Activated T-cell treated with anti-CD3 and anti-CD28 coated beads, Interleukin-2, amount 50 U/mL, for 4 hours (primary cell): Measurements from ENCODE around the gene MAP6. TPM values are rescaled to one million over a fixed set of nuclear protein-coding genes. Genes with fewer than 3 reads are reported as not detected.

Experiments used
- ATAC-seq, 2 donors: fragments of 200-7000 bp; cut with Tn5 transposase; one replicate each; pipeline ENCODE4 v1.10.0; 2021
- DNase-seq: peaks from one replicate; pipeline ENCODE4 v3.0.0-alpha.2; 2020
- H3K27me3 Mint-ChIP-seq: one replicate; pipeline ENCODE4 v1.8.0; 2021; ENCODE audit warnings: low read depth, mixed read lengths
- H3K36me3 Mint-ChIP-seq: one replicate; pipeline ENCODE4 v1.8.0; 2022; ENCODE audit warnings: mixed read lengths; ENCODE audit not compliant: insufficient read depth
- H3K4me1 Mint-ChIP-seq: one replicate; pipeline ENCODE4 v1.8.0; 2021; ENCODE audit warnings: low read depth, mixed read lengths
- H3K4me3 Mint-ChIP-seq: one replicate; pipeline ENCODE4 v1.8.0; 2021; ENCODE audit warnings: mild to moderate bottlenecking, moderate library complexity, mixed read lengths
- H3K9me3 Mint-ChIP-seq: one replicate; pipeline ENCODE4 v1.8.0; 2021; ENCODE audit warnings: mixed read lengths
- total RNA-seq, 3 donors: library from RNA; stranded (reverse); gene quantifications; one replicate each; pipeline ENCODE4 v1.2.1, GENCODE V29; 2021

Gene MAP6
- total RNA-seq, 3 donors from 2014 or later = not detected

DNA sequence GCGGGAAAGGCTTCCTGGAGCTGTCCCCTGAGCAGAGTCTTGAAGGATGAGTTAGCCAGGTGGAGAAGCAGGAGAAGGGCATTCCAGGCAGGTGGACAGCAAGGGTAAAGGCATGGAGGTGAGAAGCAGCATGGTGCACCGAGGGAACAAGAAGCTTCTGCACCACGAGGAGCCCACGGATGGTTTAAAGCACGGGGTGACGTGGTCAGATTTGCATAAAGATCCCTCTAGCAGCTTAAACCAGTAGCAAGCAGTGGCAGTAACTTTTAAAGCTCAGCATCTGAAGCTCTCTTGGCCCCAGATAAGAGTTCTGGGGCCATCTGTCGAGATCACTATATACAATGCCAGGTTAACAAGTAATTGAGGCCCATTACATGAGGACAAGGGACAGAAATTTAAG is 69.9 kb downstream of the MAP6 start:
- ATAC-seq (no peak), DNase-seq (no peak)
- no peaks in the 10 kb centered on the region for H3K9me3 Mint-ChIP-seq
- no peaks in the 10 kb centered on the region for H3K36me3 Mint-ChIP-seq
- H3K27me3 Mint-ChIP-seq = peaks cover 2% of the 10 kb centered on the region
- no peaks in the 10 kb centered on the region for H3K4me1 Mint-ChIP-seq
- no peak overlapping the region for H3K4me3 Mint-ChIP-seq

DNA sequence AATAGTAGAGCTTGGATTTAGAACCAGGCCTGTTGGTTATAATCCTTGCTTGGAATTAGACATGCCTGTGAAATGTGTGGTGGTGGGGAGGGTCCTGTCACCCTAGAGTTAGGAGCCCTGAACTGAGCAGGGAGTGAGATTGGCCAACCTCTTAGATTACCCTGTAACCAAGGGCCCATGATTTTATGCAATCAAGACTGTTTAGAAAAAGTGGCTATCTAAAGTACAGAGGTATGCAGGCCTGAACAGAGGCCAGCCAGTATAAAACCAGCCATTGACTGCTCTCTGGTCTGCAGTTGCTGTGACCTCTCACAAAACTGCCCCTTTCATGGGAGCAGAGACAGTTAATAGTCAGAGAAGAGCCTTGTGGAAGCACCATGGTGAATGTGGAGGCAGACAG is 70.6 kb downstream of the MAP6 start:
- no peaks in the 10 kb centered on the region for H3K36me3 Mint-ChIP-seq
- DNase-seq (no peak), ATAC-seq (no peak)
- no peaks in the 10 kb centered on the region for H3K9me3 Mint-ChIP-seq
- no peak overlapping the region for H3K4me3 Mint-ChIP-seq
- H3K4me1 Mint-ChIP-seq = no peaks in the 10 kb centered on the region
- peaks cover 2% of the 10 kb centered on the region for H3K27me3 Mint-ChIP-seq

DNA sequence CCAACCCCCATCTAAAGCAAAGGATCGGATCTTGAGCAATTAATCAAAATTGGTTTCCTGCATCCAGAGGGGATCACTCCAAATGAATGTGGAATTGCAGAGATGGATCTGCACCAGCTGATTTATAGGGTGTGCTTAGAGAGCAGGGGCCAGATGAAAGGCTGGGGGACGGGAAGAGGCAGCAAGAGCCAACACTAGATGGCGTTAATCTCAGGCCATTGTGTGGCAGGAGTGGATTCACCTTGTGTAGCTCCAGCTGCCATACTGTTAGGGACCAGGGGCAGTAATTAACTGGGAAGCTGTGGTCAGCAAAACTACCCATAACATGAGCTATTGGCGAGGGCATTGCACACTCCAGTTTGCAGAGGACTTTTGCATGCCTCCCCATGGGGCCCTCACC is 71.2 kb downstream of the MAP6 start:
- no peak overlapping the region for H3K4me3 Mint-ChIP-seq
- no peaks in the 10 kb centered on the region for H3K27me3 Mint-ChIP-seq
- no peaks in the 10 kb centered on the region for H3K9me3 Mint-ChIP-seq
- ATAC-seq = no peak
- no peak for DNase-seq
- no peaks in the 10 kb centered on the region for H3K36me3 Mint-ChIP-seq
- peaks cover 5% of the 10 kb centered on the region for H3K4me1 Mint-ChIP-seq

DNA sequence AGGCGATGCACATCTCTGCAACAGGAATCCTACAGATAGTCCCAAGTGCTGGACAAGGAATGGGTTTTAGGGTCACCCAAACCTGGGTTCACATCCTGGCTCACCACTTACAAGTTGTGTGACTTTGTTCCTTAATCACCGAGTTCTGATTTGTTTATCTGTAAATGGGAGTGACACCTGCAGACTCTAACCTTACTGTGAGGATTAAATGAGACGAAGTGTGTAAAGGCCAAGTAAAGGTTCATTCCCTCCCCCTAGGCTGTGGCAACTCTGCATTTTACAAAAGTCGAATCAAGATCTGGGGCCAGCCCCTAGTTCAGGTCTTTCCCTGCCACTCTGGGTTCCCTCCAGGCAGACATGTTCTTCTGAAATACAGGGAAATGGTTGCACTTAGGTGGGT is 71.9 kb downstream of the MAP6 start:
- Mint-ChIP-seq H3K27me3 (no peaks in the 10 kb centered on the region), H3K4me3 (no peak overlapping the region), H3K9me3 (no peaks in the 10 kb centered on the region), H3K4me1 (peaks cover 12% of the 10 kb centered on the region), H3K36me3 (no peaks in the 10 kb centered on the region)
- DNase-seq (no peak), ATAC-seq (no peak)

DNA sequence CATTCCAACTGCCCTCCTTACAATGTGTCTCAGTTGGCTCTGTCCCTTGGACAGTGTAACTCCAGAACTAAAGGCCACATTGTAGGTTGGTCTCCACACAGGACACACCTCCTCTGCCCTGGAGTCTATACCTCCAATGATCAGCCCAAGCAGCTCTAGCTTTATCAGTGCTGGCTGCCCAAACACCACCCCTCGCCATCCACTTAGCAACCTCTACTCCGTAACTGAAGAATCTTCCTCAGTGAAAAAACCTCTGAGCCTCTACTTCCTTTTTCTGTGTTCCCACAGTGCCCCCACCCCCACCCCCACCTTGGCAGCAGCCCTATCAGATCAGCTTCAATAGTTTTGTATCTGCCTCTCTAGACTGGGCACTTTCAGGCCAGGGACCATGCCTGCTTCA is 73.4 kb downstream of the MAP6 start:
- no peaks in the 10 kb centered on the region for H3K36me3 Mint-ChIP-seq
- H3K9me3 Mint-ChIP-seq = no peaks in the 10 kb centered on the region
- DNase-seq (no peak), ATAC-seq (no peak)
- no peaks in the 10 kb centered on the region for H3K27me3 Mint-ChIP-seq
- peaks cover 13% of the 10 kb centered on the region for H3K4me1 Mint-ChIP-seq
- H3K4me3 Mint-ChIP-seq = no peak overlapping the region

DNA sequence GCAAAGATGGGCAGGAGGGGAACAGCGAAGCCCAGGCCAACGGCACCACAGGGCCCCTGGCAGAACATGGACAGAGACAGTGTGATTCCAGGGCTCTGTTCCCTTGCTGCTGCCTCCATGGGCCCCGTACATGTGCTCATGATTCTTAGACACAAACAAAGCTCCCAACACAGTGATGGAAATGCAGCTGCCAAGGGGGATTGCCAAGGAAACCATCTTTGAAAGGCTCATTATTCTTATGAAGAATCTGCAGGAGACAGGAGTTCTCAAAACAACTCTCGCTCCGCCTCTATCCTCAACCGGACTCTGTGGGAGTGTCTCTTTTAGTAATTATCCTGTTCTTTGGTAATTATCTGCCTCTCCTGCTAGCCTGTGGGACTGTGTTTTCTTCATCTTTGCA is 74.6 kb downstream of the MAP6 start:
- Mint-ChIP-seq H3K4me3 (no peak overlapping the region), H3K9me3 (no peaks in the 10 kb centered on the region), H3K36me3 (no peaks in the 10 kb centered on the region), H3K27me3 (no peaks in the 10 kb centered on the region), H3K4me1 (peaks cover 13% of the 10 kb centered on the region)
- DNase-seq (no peak), ATAC-seq (no peak)

DNA sequence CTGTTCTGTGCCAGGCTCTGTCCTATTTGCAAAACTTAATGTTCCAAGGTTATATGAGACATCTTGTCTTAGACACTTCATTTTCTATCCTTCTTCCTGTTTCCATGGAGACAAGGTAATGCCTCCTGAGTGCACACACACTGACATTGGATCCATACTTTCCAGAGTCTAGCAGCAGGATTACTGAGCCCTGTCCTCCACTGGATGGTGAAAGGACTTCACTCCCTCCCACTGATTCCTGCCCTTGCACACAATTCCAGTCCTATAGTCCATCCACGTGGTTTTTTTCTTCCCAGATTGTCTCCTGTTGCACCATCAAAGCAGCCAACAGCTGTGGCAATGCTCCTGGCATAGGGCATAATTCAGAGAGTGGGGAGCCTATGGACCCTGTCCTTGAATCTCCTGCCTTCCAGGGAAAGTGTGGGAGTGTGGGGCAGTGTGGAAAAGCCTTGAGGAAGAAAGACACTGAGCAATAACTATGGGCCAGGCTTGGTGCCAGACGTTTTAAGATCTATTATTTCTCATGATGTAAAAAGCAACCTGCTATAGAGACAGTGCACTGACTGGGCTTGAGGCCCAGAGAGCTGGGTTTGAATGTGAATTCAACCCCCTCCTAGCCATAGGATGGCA is 75.4 kb downstream of the MAP6 start:
- Mint-ChIP-seq H3K27me3 (no peaks in the 10 kb centered on the region), H3K4me3 (no peak overlapping the region), H3K4me1 (peaks cover 13% of the 10 kb centered on the region), H3K36me3 (no peaks in the 10 kb centered on the region), H3K9me3 (no peaks in the 10 kb centered on the region)
- no peak for ATAC-seq
- DNase-seq = no peak

DNA sequence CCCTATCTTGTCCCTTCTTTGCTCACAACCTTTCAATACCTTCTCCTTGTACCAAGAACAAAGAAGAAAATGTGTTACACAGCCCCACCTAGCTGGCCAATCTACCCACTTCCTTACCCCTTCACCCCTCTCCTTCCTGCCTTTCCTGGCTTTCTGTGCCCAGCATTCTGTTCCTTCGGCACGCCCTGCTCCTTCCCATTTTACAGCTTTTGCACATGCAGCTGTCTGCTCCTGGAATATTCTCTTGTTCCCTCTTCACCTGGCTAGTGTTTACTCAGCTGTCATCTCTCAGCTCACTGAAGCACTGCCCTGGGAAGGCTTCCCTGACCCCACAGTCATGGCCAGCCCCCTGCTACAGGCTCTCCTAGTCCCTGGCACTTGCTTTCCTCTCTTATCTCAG is 76.1 kb downstream of the MAP6 start:
- H3K36me3 Mint-ChIP-seq = no peaks in the 10 kb centered on the region
- ATAC-seq (no peak), DNase-seq (no peak)
- H3K4me1 Mint-ChIP-seq = peaks cover 13% of the 10 kb centered on the region
- no peaks in the 10 kb centered on the region for H3K9me3 Mint-ChIP-seq
- no peak overlapping the region for H3K4me3 Mint-ChIP-seq
- no peaks in the 10 kb centered on the region for H3K27me3 Mint-ChIP-seq

DNA sequence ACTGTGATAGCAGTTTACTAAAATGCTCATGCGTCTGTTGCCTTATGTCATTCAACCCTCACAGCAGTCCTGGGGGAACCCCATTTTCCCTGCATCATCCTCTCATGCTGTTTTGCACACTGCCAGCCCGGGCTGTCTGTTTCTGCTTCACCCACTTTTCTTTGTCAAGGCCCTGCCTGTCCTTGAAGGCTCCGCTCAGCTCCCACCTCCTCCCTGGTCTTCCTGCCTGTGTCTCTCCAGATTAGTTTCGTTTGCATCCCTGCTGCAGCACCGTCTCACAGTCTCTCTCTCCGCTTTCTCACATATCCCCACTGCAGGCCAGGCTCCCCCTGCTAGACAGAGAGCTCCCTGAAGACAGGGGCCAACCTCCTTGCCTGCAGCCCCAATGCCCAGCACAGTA is 76.9 kb downstream of the MAP6 start:
- H3K27me3 Mint-ChIP-seq = no peaks in the 10 kb centered on the region
- ATAC-seq = no peak
- no peak for DNase-seq
- no peaks in the 10 kb centered on the region for H3K36me3 Mint-ChIP-seq
- H3K4me1 Mint-ChIP-seq = peaks cover 13% of the 10 kb centered on the region
- no peaks in the 10 kb centered on the region for H3K9me3 Mint-ChIP-seq
- H3K4me3 Mint-ChIP-seq = no peak overlapping the region

DNA sequence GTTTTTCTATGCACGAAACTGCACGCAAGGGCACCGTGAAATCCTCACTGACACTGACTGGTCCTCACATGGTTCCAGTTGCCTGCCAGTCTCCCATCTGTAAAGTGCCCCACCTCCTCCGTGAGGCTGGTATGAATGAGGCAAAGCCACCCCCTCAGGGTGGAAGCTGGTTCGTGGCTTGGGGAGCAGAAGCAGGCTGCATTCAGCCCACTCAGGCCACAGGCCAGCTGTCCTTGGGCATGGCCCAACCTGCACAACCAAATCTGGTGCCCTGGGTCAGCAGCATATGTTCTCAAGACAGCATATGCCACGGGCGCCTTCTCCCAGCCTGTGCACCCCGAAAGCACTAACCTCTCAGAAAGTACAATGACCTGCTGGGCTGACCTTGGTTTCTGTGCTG is 77.5 kb downstream of the MAP6 start:
- Mint-ChIP-seq H3K9me3 (no peaks in the 10 kb centered on the region), H3K4me1 (peaks cover 13% of the 10 kb centered on the region), H3K27me3 (no peaks in the 10 kb centered on the region), H3K36me3 (no peaks in the 10 kb centered on the region), H3K4me3 (no peak overlapping the region)
- ATAC-seq = no peak
- DNase-seq = no peak

DNA sequence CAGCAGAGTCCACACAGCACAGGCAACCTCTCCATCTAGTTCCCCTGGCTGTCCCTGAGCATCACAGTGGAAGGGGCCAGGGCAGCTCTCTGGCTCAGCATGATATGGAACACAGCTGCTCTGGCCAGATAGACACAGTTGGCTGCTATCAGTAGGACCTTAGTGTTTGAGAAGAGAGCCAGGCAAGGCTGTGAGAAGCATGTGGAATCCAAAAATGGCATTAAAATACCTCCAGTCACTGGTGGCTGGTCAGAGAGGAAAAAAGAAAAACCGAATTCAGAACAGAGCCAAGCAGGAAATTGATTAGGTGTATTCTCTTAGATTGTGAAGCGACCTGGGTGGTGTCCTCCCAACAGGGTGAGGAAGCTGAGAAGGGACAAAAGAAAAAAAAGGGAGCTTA is 78.9 kb downstream of the MAP6 start:
- ATAC-seq (no peak), DNase-seq (no peak)
- Mint-ChIP-seq H3K4me1 (peaks cover 13% of the 10 kb centered on the region), H3K36me3 (no peaks in the 10 kb centered on the region), H3K27me3 (no peaks in the 10 kb centered on the region), H3K9me3 (no peaks in the 10 kb centered on the region), H3K4me3 (no peak overlapping the region)

DNA sequence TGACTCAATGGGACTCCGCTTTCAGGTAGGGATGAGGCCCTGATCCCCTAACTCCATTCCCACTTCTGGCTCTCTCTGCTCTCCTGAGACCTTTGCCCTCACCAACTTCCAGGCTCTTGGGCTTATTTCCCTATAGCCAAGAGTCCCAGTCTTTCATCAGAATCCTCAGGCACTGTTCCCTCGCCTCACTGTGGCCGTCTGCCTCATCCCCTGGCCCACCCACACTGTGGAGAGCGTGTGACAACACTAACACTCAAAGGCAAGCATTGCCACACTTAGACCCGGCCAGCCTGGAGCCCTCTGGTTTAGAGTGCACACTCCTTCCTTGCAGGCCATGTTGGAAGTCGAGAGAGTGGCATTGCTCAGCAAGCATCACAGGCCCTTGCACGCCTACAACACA is 79.8 kb downstream of the MAP6 start:
- ATAC-seq (no peak), DNase-seq (no peak)
- Mint-ChIP-seq H3K9me3 (no peaks in the 10 kb centered on the region), H3K4me3 (no peak overlapping the region), H3K27me3 (no peaks in the 10 kb centered on the region), H3K36me3 (no peaks in the 10 kb centered on the region), H3K4me1 (peaks cover 15% of the 10 kb centered on the region)

DNA sequence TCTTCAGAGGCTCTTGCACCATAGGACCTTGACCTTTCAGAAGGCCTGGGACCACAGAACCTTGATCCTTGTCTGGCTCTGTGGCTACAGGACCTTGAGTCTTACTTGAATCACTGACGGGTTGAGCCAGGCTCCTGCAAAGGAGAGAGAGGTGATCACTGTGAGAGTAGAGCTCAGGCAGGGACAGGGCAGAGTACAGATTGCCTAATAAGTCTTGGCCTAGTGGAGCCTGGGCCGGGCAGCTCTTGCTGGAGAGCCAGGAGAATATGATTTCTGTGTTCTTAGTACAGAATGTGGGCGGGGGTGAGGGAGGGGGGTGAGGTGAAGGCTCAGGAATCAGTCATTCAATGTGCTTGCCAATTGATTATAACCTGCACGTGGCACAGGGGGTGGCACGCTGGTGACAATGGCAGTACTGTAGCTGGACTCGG is 80.8 kb downstream of the MAP6 start:
- DNase-seq (no peak), ATAC-seq (no peak)
- H3K27me3 Mint-ChIP-seq = no peaks in the 10 kb centered on the region
- H3K36me3 Mint-ChIP-seq = no peaks in the 10 kb centered on the region
- H3K9me3 Mint-ChIP-seq = no peaks in the 10 kb centered on the region
- no peak overlapping the region for H3K4me3 Mint-ChIP-seq
- H3K4me1 Mint-ChIP-seq = peaks cover 17% of the 10 kb centered on the region

DNA sequence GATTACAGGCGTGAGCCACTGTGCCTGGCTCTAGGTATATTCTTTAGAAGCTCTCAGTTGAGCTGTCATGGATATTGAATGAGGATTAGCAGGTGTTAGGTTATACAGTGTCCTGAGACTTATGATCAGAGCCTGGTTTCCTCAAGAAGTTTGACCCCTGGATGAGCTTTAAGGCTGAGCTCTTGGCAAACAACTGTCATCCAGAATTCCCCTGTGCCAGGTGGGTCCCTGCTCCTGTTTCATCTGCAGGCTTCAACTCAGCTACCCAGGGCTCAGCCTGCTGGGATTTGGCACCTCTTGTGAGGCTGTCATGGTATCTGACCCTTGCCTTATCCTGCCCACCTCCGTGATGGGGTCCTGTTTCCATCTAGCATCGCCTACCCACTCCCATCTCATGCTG is 82.4 kb downstream of the MAP6 start:
- no peaks in the 10 kb centered on the region for H3K27me3 Mint-ChIP-seq
- ATAC-seq (no peak), DNase-seq (no peak)
- H3K36me3 Mint-ChIP-seq = no peaks in the 10 kb centered on the region
- H3K4me1 Mint-ChIP-seq = peaks cover 15% of the 10 kb centered on the region
- H3K9me3 Mint-ChIP-seq = no peaks in the 10 kb centered on the region
- no peak overlapping the region for H3K4me3 Mint-ChIP-seq

DNA sequence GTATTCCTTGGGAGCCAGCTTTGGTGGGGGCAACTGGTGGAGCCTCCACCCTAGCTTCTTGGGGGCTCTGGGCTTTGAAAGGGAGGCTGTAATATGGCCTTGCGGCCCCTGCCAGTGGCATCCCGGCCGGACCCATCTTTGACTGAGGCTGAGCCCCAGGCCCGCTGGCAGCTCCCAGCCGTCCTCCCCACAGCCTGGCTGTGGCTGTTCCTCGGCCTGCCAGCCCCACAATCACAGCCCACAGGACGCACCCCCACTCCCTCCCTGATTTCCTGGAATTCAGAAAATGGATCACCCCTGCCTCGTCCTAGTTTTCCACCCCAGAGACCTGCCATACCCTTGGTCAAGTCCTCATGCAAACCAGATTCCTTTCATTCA is 83.6 kb downstream of the MAP6 start:
- no peak for DNase-seq
- Mint-ChIP-seq H3K9me3 (no peaks in the 10 kb centered on the region), H3K4me1 (peaks cover 15% of the 10 kb centered on the region), H3K4me3 (peak overlapping the region; percentile 19), H3K36me3 (no peaks in the 10 kb centered on the region), H3K27me3 (no peaks in the 10 kb centered on the region)
- ATAC-seq = no peak
